ENCODE results near the gene ZNF665.

DNA sequence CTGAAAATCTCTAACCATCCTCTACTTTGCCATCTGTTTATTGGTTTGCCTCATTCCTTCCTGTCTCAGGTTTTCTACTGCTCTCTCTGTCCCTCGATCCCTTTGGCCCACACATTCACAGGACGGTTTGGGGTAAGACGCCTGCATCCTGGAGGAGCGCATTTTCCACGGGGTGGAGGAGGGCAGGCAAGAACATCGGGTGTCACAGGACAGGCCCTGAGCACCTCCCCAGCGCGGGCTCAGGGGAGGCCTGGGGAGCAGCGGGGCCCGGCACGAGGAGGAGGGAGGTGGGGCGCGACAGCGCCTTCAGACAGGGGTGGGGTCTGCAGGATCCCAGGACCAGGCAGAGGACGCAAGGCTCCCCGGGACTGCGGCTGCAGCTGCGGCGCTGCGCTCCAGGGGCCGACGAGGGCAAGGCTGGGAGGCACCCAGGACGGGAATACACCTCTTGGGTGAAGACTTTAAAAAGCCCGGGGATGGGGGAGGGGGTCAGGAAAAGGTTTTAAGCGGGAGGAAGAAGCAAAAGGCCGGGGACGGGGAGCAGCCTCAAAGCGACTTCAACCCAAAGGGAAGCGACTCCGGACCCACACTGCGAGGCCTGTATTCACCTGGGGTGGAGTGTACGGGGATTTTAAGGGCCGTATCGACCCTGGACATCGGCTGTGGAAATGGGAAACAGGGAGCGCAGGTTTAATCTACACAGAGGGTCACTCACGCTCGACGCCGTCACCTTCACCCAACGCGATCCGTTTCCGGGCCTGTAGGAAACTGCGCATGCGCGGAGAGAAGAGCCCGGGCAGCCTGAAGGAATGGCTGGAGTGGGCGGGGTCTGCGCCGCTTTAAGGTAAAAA is 60.8 kb downstream of the ZNF665 start, which contains the start of gene ZNF415:
- TF ChIP-seq, protein P1, sequence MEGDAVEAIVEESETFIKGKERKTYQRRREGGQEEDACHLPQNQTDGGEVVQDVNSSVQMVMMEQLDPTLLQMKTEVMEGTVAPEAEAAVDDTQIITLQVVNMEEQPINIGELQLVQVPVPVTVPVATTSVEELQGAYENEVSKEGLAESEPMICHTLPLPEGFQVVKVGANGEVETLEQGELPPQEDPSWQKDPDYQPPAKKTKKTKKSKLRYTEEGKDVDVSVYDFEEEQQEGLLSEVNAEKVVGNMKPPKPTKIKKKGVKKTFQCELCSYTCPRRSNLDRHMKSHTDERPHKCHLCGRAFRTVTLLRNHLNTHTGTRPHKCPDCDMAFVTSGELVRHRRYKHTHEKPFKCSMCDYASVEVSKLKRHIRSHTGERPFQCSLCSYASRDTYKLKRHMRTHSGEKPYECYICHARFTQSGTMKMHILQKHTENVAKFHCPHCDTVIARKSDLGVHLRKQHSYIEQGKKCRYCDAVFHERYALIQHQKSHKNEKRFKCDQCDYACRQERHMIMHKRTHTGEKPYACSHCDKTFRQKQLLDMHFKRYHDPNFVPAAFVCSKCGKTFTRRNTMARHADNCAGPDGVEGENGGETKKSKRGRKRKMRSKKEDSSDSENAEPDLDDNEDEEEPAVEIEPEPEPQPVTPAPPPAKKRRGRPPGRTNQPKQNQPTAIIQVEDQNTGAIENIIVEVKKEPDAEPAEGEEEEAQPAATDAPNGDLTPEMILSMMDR (IDR thresholded peaks at IDR 0.05; ENCODE audit: low read depth, low read length, missing input control) = no peak
- TF ChIP-seq GABPA (IDR thresholded peaks at IDR 0.05 in 1 of 2, conservative IDR thresholded peaks at IDR 0.05 in 1 of 2) (no peak), TAF1 (conservative IDR thresholded peaks at IDR 0.05) (no peak)

Data from liver (tissue), 3 donors.